IPS-11a (cell line): ENCODE data around the gene RPL26.
A peak's percentile ranks its signal among the peaks of the same experiment; 100 is the strongest.
"Not testable (repeated sequence)": the region's sequence is repeated elsewhere in the genome, so short reads cannot be mapped to it uniquely, and the experiment has no call there.

Source experiments
- H3K4me3 ChIP-seq: one replicate; pipeline ENCODE4 v1.5.1; 2013; ENCODE audit warnings: low read depth, low read length, control low read depth

Gene RPL26

GRCh38 chr17:8397636-8398035 is 14.6 kb upstream of the RPL26 start, which contains the start of gene RNF222:
Gene RNF222 (minus strand): TSS chr17:8397827. CDS start chr17:8393461, 4,366 bp downstream.
- H3K4me3 ChIP-seq, result no peak within 1 kb of the TSS

GRCh38 chr17:8394497-8394896 is 11.5 kb upstream of the RPL26 start:
- not testable (repeated sequence) for H3K4me3 ChIP-seq

GRCh38 chr17:8393470-8394231 is 10.7 kb upstream of the RPL26 start:
- H3K4me3 ChIP-seq, result no peak overlapping the region

- no peak overlapping the region for H3K4me3 ChIP-seq
Measured at GRCh38 chr17:8392674-8393469, 9.9 kb upstream of the RPL26 start.

- H3K4me3 ChIP-seq, result no peak overlapping the region
Measured at GRCh38 chr17:8392274-8392673, 9.3 kb upstream of the RPL26 start.

DNA sequence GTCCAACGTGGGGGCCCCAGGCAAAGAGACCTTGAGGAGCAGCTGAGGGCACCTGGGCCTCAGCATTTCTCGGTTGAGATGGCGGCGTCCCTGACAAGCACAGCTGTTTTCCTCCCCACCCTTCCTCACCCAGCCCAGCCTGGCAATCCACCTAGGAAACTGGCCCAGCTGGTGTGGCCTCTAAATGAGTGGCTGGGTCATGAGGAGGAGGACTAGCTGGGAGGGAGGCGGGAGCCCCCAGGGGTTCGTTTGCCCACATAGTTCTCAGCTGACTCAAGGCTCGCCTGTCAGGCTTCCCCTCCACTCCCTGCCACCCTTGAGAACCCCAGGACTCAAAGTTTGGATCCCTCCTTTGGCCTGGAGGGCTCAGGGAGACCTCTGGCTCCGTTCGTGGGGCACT is 8.7 kb upstream of the RPL26 start:
- no peak overlapping the region for H3K4me3 ChIP-seq

- H3K4me3 ChIP-seq, result no peak overlapping the region
Measured at GRCh38 chr17:8387914-8388651, 5.1 kb upstream of the RPL26 start.

- H3K4me3 ChIP-seq, result no peak overlapping the region
Measured at GRCh38 chr17:8386841-8387240, 3.8 kb upstream of the RPL26 start.

- H3K4me3 ChIP-seq, result no peak overlapping the region
Measured at GRCh38 chr17:8384801-8385378, 1.9 kb upstream of the RPL26 start.

DNA sequence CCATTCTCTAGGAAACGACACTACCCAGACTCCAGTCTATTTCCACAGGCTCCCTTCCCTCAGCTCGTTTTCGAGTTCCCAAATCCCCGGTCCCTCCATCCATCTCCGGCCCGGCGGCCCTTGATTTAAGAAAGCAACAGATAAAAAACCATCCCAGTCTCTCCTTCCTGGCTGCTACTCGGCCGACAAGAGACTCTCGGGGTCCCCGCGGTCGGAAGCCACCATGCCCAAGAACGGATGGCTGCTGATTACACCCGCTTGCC is 182 bp downstream of the RPL26 start:
- peak overlapping the region; percentile 99 for H3K4me3 ChIP-seq

DNA sequence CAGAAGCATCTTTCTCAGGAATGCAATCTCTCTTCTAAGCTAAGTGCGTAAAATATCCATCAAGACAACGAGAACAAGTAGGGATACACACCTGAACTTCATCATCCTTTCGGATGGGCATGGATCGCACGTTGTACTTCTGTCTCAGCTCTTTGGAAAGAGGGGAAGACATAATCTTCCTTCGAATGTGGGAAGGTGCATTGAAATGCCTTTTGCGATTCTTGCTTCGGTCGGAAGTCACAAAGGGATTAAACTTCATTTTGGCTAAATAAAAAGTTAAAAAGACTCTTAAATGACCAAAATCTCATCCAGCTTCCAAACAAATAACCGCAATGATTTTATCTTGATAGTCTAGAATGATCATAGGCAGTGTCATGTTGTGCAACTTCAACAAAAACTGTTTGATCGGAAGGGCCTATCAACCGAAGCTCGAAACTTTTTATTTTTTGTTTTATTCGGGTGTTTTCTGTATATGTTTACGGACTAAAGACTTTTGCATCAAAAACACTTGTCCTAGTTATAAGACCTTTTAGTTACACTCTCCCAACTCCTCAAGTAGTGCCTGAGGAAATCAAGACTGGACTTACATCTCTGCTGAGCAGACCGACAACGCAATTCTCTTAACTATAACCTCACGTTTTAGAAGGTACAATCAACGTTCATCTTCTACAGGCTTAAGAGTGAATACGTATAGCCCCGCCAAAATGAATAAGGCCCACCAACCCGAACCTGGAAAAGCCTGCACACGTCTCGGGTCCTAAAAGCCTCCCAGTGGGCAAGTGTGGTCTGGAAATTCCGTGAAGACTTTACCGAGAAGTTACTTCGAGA is 727 bp downstream of the RPL26 start:
- peak overlapping the region; percentile 99 for H3K4me3 ChIP-seq

DNA sequence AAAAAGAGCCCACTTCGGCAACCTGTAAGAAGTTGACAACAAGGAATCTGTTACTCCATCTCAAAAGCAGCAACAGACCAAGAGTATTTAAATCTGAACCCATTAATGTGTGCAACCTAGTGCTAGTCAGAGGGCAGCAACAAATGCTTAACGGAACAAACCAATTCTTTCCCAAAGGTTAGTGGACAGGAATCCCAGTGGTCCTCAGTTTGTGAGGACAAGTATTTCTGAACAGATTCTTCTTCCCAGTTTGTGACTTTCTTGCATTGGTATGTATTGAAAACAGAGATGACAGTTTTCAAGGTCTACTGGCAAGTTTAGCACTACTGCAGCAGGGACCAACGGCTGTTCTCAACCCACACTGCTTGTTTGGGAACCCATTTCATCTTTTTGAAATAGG is 2.9 kb downstream of the RPL26 start:
- no peak overlapping the region for H3K4me3 ChIP-seq

DNA sequence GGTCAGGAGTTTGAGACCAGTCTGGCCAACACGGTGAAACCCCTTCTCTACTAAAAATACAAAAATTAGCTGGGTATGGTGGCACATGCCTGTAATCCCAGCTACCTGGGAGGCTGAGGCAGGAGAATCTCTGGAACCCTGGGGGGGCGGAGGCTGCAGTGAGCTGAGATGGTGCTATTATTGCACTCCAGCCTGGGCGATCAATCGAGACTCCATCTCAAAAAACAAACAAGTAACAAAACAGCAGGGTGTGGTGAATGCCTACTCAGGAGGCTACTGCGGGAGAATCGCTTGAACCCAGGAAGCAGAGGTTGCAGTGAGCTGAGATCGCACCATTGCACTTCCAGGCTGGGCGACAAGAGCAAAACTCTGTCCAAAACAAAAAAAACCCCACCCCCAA is 4.9 kb downstream of the RPL26 start:
- not testable (repeated sequence) for H3K4me3 ChIP-seq

DNA sequence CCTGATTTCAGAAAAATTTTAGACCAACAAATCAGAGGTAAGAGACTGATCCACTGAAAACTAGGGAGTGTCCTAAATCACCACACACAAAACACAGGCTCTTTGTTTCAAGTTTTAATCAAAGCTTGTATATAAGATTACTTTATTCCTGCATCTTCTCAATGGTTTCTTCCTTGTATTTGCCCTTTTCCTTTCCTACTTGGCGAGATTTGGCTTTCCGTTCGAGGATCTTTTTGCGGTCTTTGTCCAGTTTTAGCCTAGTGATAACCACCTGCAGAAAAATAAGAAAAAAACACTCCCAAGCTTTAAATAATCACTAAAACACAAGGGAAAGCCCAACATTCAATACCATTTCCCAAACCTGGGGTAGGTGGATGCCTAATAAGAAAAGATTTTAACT is 5.6 kb downstream of the RPL26 start:
- H3K4me3 ChIP-seq, result no peak overlapping the region

GRCh38 chr17:8376271-8377067 is 6.5 kb downstream of the RPL26 start, which contains the start of gene KRABD2:
Gene KRABD2 (minus strand): TSS chr17:8376704.
- peak within 1 kb of the TSS; percentile 49 for H3K4me3 ChIP-seq

- peak overlapping the region; percentile 49 for H3K4me3 ChIP-seq
Measured at GRCh38 chr17:8375738-8376259, 7.2 kb downstream of the RPL26 start.

DNA sequence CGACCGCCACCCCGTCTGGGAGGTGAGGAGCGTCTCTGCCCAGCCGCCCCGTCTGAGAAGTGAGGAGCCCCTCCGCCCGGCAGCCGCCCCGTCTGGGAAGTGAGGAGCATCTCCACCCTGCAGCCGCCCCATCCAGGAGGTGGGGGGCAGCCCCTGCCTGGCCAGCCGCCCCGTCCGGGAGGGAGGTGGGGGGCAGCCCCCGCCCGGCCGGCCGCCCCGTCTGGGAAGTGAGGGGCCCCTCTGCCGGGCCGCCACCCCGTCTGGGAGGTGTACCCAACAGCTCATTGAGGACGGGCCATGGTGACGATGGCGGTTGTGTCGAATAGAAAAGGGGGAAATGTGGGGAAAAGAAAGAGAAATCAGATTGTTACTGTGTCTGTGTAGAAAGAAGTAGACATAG is 9.1 kb downstream of the RPL26 start:
- not testable (repeated sequence) for H3K4me3 ChIP-seq

DNA sequence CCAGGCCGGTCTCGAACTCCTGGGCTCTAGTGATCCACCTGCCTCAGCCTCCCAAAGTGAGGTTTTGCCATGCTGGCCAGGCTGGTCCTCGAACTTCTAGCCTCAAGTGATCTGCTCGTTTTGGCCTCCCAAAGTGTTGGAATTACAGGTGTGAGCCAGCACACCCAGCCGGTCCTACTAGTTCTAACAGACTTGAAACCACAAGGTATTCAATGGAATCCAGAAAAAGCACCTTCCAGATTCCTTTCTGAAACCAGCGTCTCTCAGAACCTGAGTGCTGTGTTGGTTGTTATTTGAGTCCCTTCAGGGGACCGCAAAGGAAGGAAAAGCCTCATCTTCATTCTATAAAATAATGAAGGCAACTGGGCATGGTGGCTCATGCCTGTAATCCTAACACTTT is 10.6 kb downstream of the RPL26 start:
- no peak overlapping the region for H3K4me3 ChIP-seq

GRCh38 chr17:8371786-8372185 is 11.2 kb downstream of the RPL26 start:
- no peak overlapping the region for H3K4me3 ChIP-seq
